HepG2 (cell line): ENCODE measurements around the gene SPRY1. TPM values are rescaled to one million over a fixed set of nuclear protein-coding genes. Genes with fewer than 3 reads are reported as not detected.
A peak's percentile ranks its signal among the peaks of the same experiment; 100 is the strongest.

Source experiments
- ATAC-seq: fragments of 200-7000 bp; cut with Tn5 transposase; 3 replicates; pipeline ENCODE4 v1.9.1; 2020; ENCODE audit warnings: mild to moderate bottlenecking, moderate library complexity
- BruUV-seq: library from RNA; stranded (reverse); fragments of 400-500 nt; replicated peaks from 2 replicates; lab custom pipeline; 2021; lab: Mats Ljungman, UMichigan
- CTCF ChIA-PET: fragments of 300-600 bp; formaldehyde crosslinking; extraction: SDS; loops from one replicate; lab custom pipeline; 2021; ENCODE audit warnings: low total read pairs, inconsistent platforms, low intra/inter-chr PET ratio; lab: Yijun Ruan, JAX
- POLR2A ChIA-PET: fragments of 350-600 bp; sonication (Branson Sonifier 250); formaldehyde crosslinking; loops from one replicate; lab custom pipeline; 2020; ENCODE audit warnings: antibody characterized with exemption, inconsistent platforms; lab: Yijun Ruan, JAX
- DNase-seq: peaks from one replicate; pipeline ENCODE4 v3.0.0-alpha.2; 2015; ENCODE audit warnings: low spot score
- FAIRE-seq: peaks from 3 replicates; lab custom pipeline; 2011; peaks lifted over from hg19 to GRCh38; lab: Jason Lieb, UNC
- H2AFZ ChIP-seq: one replicate; pipeline ENCODE4 v1.6.1; 2011; ENCODE audit warnings: low read length, inconsistent platforms
- H3K27ac ChIP-seq: fragments of 300-600 bp; 3 replicates; pipeline ENCODE4 v1.8.0; 2011; ENCODE audit warnings: mixed run types, mild to moderate bottlenecking, mixed read lengths, low read length, inconsistent platforms; ENCODE audit not compliant: insufficient read depth; ENCODE audit errors: extremely low read length
- H3K27me3 ChIP-seq, 2 experiments: fragments of 200-600 bp in 1 of 2; 2 replicates in 1 of 2; 3 replicates in 1 of 2; pipeline versions ENCODE4 v1.6.0 to v1.8.0; 2011; ENCODE audit warnings: low read length in 2 of 2, mild to moderate bottlenecking in 2 of 2, moderate library complexity in 2 of 2, inconsistent platforms in 1 of 2; ENCODE audit not compliant: insufficient read depth in 2 of 2, control insufficient read depth in 1 of 2
- H3K36me3 ChIP-seq, 2 experiments: fragments of 200-600 bp in 1 of 2; replicated peaks in 1 of 2; 2 replicates in 1 of 2; 3 replicates in 1 of 2; pipeline versions ENCODE4 v1.5.1 to v1.8.0; 2011; ENCODE audit warnings: low read length in 2 of 2, inconsistent platforms in 1 of 2; ENCODE audit not compliant: insufficient read depth in 2 of 2, control insufficient read depth in 1 of 2
- H3K4me1 ChIP-seq: 2 replicates; pipeline ENCODE4 v1.5.1; 2012; ENCODE audit warnings: low read length, inconsistent platforms; ENCODE audit not compliant: insufficient read depth
- H3K4me2 ChIP-seq: 2 replicates; pipeline ENCODE4 v1.6.0; 2011; ENCODE audit warnings: low read depth, low read length, inconsistent platforms
- H3K4me3 ChIP-seq, 3 experiments: fragments of 200-600 bp in 1 of 3; sonication (generic), shearing (Covaris generic) in 1 of 3; replicated peaks in 1 of 3; 2 replicates each; pipeline ENCODE4 v1.5.1; 2011 to 2016; ENCODE audit warnings: low read length in 3 of 3, inconsistent platforms in 2 of 3, low read depth in 2 of 3, mild to moderate bottlenecking in 2 of 3, control low read depth in 1 of 3, mixed read lengths in 1 of 3; ENCODE audit not compliant: insufficient read depth in 1 of 3
- H3K79me2 ChIP-seq: one replicate; pipeline ENCODE4 v1.6.1; 2011; ENCODE audit warnings: low read length, inconsistent platforms; ENCODE audit not compliant: insufficient read depth
- H3K9ac ChIP-seq: 2 replicates; pipeline ENCODE4 v1.6.0; 2011; ENCODE audit warnings: mild to moderate bottlenecking, low read depth, low read length, inconsistent platforms; ENCODE audit not compliant: insufficient read depth
- H3K9me3 ChIP-seq: 2 replicates; pipeline ENCODE4 v1.5.1; 2012; ENCODE audit warnings: mild to moderate bottlenecking, low read length
- H4K20me1 ChIP-seq: 2 replicates; pipeline ENCODE4 v1.6.0; 2011; ENCODE audit warnings: inconsistent platforms, mild to moderate bottlenecking, low read length, moderate library complexity; ENCODE audit not compliant: insufficient read depth
- CENPBD1 ChIP-seq: sonication (generic); formaldehyde crosslinking; IDR thresholded peaks from 2 replicates; pipeline ENCODE4 v1.8.0; 2022; ENCODE audit warnings: missing genetic modification reagents, low read depth, mild to moderate bottlenecking, borderline replicate concordance
- CHCHD3 ChIP-seq: sonication (generic); formaldehyde crosslinking; IDR thresholded peaks from 2 replicates; pipeline ENCODE4 v1.8.0; 2022; ENCODE audit warnings: mild to moderate bottlenecking, missing genetic modification reagents, moderate library complexity
- KAT8 ChIP-seq: IDR thresholded peaks from 2 replicates; pipeline ENCODE4 v1.6.1; 2016; ENCODE audit warnings: missing genetic modification reagents, missing compliant biosample characterization
- ZNF232 ChIP-seq: sonication (generic); formaldehyde crosslinking; IDR thresholded peaks from 2 replicates; pipeline ENCODE4 v1.4.0; 2020; ENCODE audit warnings: missing genetic modification reagents, borderline replicate concordance
- ZNF850 ChIP-seq: sonication (generic); formaldehyde crosslinking; conservative IDR thresholded peaks from 2 replicates; pipeline ENCODE4 v1.9.0; 2021; ENCODE audit warnings: mild to moderate bottlenecking, missing genetic modification reagents
- WGBS: methylation state at CpG from one replicate; pipeline ENCODE4 v1.1.6; 2017; ENCODE audit warnings: low lambda C conversion rate; 5-methylcytosine and 5-hydroxymethylcytosine counted together
- in situ Hi-C: cut with HindIII; loops from 2 replicates; pipeline ENCODE4 v1.10.0; 2017; ENCODE audit warnings: low pct_unique_long_range_greater_than_20kb; ENCODE audit not compliant: extremely low pct_ligation_motif_present
- intact Hi-C: fragments of 100-400 bp; cut with micrococcal nuclease; formaldehyde crosslinking; loops from one replicate; pipeline ENCODE4 v1.10.0; 2022; ENCODE audit not compliant: unreplicated experiment
- polyA plus RNA-seq, 8 experiments: library from polyadenylated mRNA; depleted of rRNA in 3 of 8; stranded (reverse) in 7 of 8; unstranded in 1 of 8; fragments of >200 nt; fragmentation: Illumina TruSeq in 4 of 8; extraction: Trizol in 4 of 8; gene quantifications; 2 replicates each; pipeline versions ENCODE4 v1.2.1 to v1.2.3, GENCODE V29; 2011 to 2016; ENCODE audit warnings: low read depth in 4 of 8, missing spikeins in 1 of 8, mixed read lengths in 1 of 8; ENCODE audit not compliant: insufficient read depth in 1 of 8
- total RNA-seq, 5 experiments: library from RNA; depleted of rRNA; stranded (reverse); fragments of >200 nt; fragmentation: Illumina TruSeq; extraction: Trizol; gene quantifications; 2 replicates each; pipeline ENCODE4 v1.2.3, GENCODE V29; 2016; ENCODE audit warnings: low read depth in 1 of 5

SPRY1 gene
- total and polyA plus RNA-seq, 2 of the 13 experiments (the other 11 are each of a cell fraction or from before 2014, with no cell fraction given) = 24.7 to 33.4 TPM

GRCh38 chr4:123433976-123434375 is 37.4 kb downstream of the SPRY1 start (continued):
- TF ChIP-seq KAT8 (CRISPR knock-in tag) (no peak), ZNF232 (CRISPR knock-in tag) (no peak)

- Histone ChIP-seq H3K27ac (no peak overlapping the region), H3K4me1 (peaks cover 19% of the 10 kb centered on the region), H2AFZ (no peak overlapping the region), H3K79me2 (no peaks in the 10 kb centered on the region), H3K4me2 (no peak overlapping the region), H4K20me1 (no peaks in the 10 kb centered on the region), H3K36me3 (no peaks in the 10 kb centered on the region), H3K9me3 (no peaks in the 10 kb centered on the region), H3K4me3 (no peak overlapping the region), H3K27me3 (no peaks in the 10 kb centered on the region), H3K9ac (no peak overlapping the region)
- in situ Hi-C loops (no loop called here), intact Hi-C loops (no loop called here)
- no TSS peak for BruUV-seq
- no peak for FAIRE-seq
- WGBS = 91% methylated on average over 17 of the region's 43 CpGs
- CTCF ChIA-PET = no interaction called here
- TF ChIP-seq CENPBD1 (CRISPR knock-in tag) = no peak
- 0 out of 2 replicates have a peak, but pooled peaks have one; percentile 75 for TF ChIP-seq ZNF850 (CRISPR knock-in tag)
- TF ChIP-seq CHCHD3 (CRISPR knock-in tag) = no peak
- DNase-seq = no peak
- ATAC-seq = no peak
- POLR2A ChIA-PET = no interaction called here
Observed at GRCh38 chr4:123435246-123436113, 38.9 kb downstream of the SPRY1 start.
